ENCODE measurements around the gene TPRX2. TPM values are rescaled to one million over a fixed set of nuclear protein-coding genes. Genes with fewer than 3 reads are reported as not detected.
A peak's percentile ranks its signal among the peaks of the same experiment; 100 is the strongest.
"Not testable (repeated sequence)": the region's sequence is repeated elsewhere in the genome, so short reads cannot be mapped to it uniquely, and the experiment has no call there.

TPRX2 gene
- total and polyA plus RNA-seq, 9 donors = not detected

- Histone ChIP-seq H3K36me3 (ENCODE audit: control insufficient read depth, insufficient read depth, low read length) (no peaks in the 10 kb centered on the region), H3K27ac (ENCODE audit: low read length) (no peak overlapping the region), H3K4me1 (ENCODE audit: control insufficient read depth, insufficient read depth, low read length) (no peaks in the 10 kb centered on the region), H3K27me3 (ENCODE audit: control insufficient read depth, insufficient read depth, low read length) (peaks cover 2% of the 10 kb centered on the region), H3K4me3 (ENCODE audit: low read length) (no peak overlapping the region), H3K9me3 (replicated peaks; ENCODE audit: control insufficient read depth, low read depth, low read length) (peaks cover 3% of the 10 kb centered on the region)
- WGBS (ENCODE audit: insufficient coverage) = 45% methylated on average over 20 of the region's 34 CpGs
- no peak for DNase-seq
Observed at GRCh38 chr19:47860602-47861297, 1.7 kb downstream of the TPRX2 start.

GRCh38 chr19:47861630-47862029 is 2.6 kb downstream of the TPRX2 start:
- DNase-seq = no peak
- Histone ChIP-seq H3K36me3 (ENCODE audit: control insufficient read depth, insufficient read depth, low read length) (no peaks in the 10 kb centered on the region), H3K4me1 (ENCODE audit: control insufficient read depth, insufficient read depth, low read length) (no peaks in the 10 kb centered on the region), H3K4me3 (ENCODE audit: low read length) (no peak overlapping the region), H3K9me3 (replicated peaks; ENCODE audit: control insufficient read depth, low read depth, low read length) (peaks cover 3% of the 10 kb centered on the region), H3K27me3 (ENCODE audit: control insufficient read depth, insufficient read depth, low read length) (peaks cover 2% of the 10 kb centered on the region), H3K27ac (ENCODE audit: low read length) (no peak overlapping the region)
- no CpG with 5 or more reads among the region's 5 CpGs for WGBS (ENCODE audit: insufficient coverage)

GRCh38 chr19:47863514-47863936 is 4.5 kb downstream of the TPRX2 start:
- DNase-seq = peak; percentile 80
- peaks cover 2% of the 10 kb centered on the region for H3K27me3 ChIP-seq (ENCODE audit: control insufficient read depth, insufficient read depth, low read length)
- no peaks in the 10 kb centered on the region for H3K4me1 ChIP-seq (ENCODE audit: control insufficient read depth, insufficient read depth, low read length)
- H3K36me3 ChIP-seq (ENCODE audit: control insufficient read depth, insufficient read depth, low read length) = no peaks in the 10 kb centered on the region
- H3K9me3 ChIP-seq (replicated peaks; ENCODE audit: control insufficient read depth, low read depth, low read length) = peaks cover 3% of the 10 kb centered on the region
- H3K27ac ChIP-seq (ENCODE audit: low read length) = no peak overlapping the region
- WGBS (ENCODE audit: insufficient coverage) = 9% methylated on average over 7 of the region's 14 CpGs
- H3K4me3 ChIP-seq (ENCODE audit: low read length) = no peak overlapping the region

GRCh38 chr19:47865166-47865565 is 6.1 kb downstream of the TPRX2 start:
- WGBS (ENCODE audit: insufficient coverage) = 41% methylated on average over 8 of the region's 10 CpGs
- no peak overlapping the region for H3K4me3 ChIP-seq (ENCODE audit: low read length)
- H3K4me1 ChIP-seq (ENCODE audit: control insufficient read depth, insufficient read depth, low read length) = no peaks in the 10 kb centered on the region
- DNase-seq = peak; percentile 20
- H3K36me3 ChIP-seq (ENCODE audit: control insufficient read depth, insufficient read depth, low read length) = no peaks in the 10 kb centered on the region
- peaks cover 3% of the 10 kb centered on the region for H3K9me3 ChIP-seq (replicated peaks; ENCODE audit: control insufficient read depth, low read depth, low read length)
- peaks cover 2% of the 10 kb centered on the region for H3K27me3 ChIP-seq (ENCODE audit: control insufficient read depth, insufficient read depth, low read length)
- no peak overlapping the region for H3K27ac ChIP-seq (ENCODE audit: low read length)

- no peaks in the 10 kb centered on the region for H3K9me3 ChIP-seq (replicated peaks; ENCODE audit: control insufficient read depth, low read depth, low read length)
- no CpG with 5 or more reads among the region's 4 CpGs for WGBS (ENCODE audit: insufficient coverage)
- no peaks in the 10 kb centered on the region for H3K27me3 ChIP-seq (ENCODE audit: control insufficient read depth, insufficient read depth, low read length)
- H3K4me3 ChIP-seq (ENCODE audit: low read length) = no peak overlapping the region
- DNase-seq = no peak
- no peaks in the 10 kb centered on the region for H3K36me3 ChIP-seq (ENCODE audit: control insufficient read depth, insufficient read depth, low read length)
- H3K4me1 ChIP-seq (ENCODE audit: control insufficient read depth, insufficient read depth, low read length) = no peaks in the 10 kb centered on the region
- H3K27ac ChIP-seq (ENCODE audit: low read length) = no peak overlapping the region
Observed at GRCh38 chr19:47878906-47879305, 19.9 kb downstream of the TPRX2 start.

GRCh38 chr19:47879385-47879784 is 20.4 kb downstream of the TPRX2 start:
- not testable (repeated sequence) for H3K9me3 ChIP-seq (replicated peaks; ENCODE audit: control insufficient read depth, low read depth, low read length); H3K27ac ChIP-seq (ENCODE audit: low read length); H3K4me3 ChIP-seq (ENCODE audit: low read length); H3K27me3 ChIP-seq (ENCODE audit: control insufficient read depth, insufficient read depth, low read length); DNase-seq; H3K4me1 ChIP-seq (ENCODE audit: control insufficient read depth, insufficient read depth, low read length); H3K36me3 ChIP-seq (ENCODE audit: control insufficient read depth, insufficient read depth, low read length)
- no CpG with 5 or more reads among the region's 4 CpGs for WGBS (ENCODE audit: insufficient coverage)

- Histone ChIP-seq H3K36me3 (ENCODE audit: control insufficient read depth, insufficient read depth, low read length) (no peaks in the 10 kb centered on the region), H3K4me3 (ENCODE audit: low read length) (no peak overlapping the region), H3K27me3 (ENCODE audit: control insufficient read depth, insufficient read depth, low read length) (peaks cover 3% of the 10 kb centered on the region), H3K27ac (ENCODE audit: low read length) (no peak overlapping the region), H3K4me1 (ENCODE audit: control insufficient read depth, insufficient read depth, low read length) (no peaks in the 10 kb centered on the region), H3K9me3 (replicated peaks; ENCODE audit: control insufficient read depth, low read depth, low read length) (no peaks in the 10 kb centered on the region)
- WGBS (ENCODE audit: insufficient coverage) = 88% methylated on average over 1 of the region's 5 CpGs
- no peak for DNase-seq
Observed at GRCh38 chr19:47881757-47882156, 22.7 kb downstream of the TPRX2 start.

- DNase-seq = no peak
- no peaks in the 10 kb centered on the region for H3K36me3 ChIP-seq (ENCODE audit: control insufficient read depth, insufficient read depth, low read length)
- H3K4me3 ChIP-seq (ENCODE audit: low read length) = no peak overlapping the region
- no peaks in the 10 kb centered on the region for H3K9me3 ChIP-seq (replicated peaks; ENCODE audit: control insufficient read depth, low read depth, low read length)
- peaks cover 3% of the 10 kb centered on the region for H3K27me3 ChIP-seq (ENCODE audit: control insufficient read depth, insufficient read depth, low read length)
- H3K27ac ChIP-seq (ENCODE audit: low read length) = no peak overlapping the region
- WGBS (ENCODE audit: insufficient coverage) = no CpG with 5 or more reads among the region's 3 CpGs
- H3K4me1 ChIP-seq (ENCODE audit: control insufficient read depth, insufficient read depth, low read length) = no peaks in the 10 kb centered on the region
Observed at GRCh38 chr19:47882890-47883289, 23.9 kb downstream of the TPRX2 start.

- H3K27me3 ChIP-seq (ENCODE audit: control insufficient read depth, insufficient read depth, low read length) = peaks cover 3% of the 10 kb centered on the region
- no CpG with 5 or more reads among the region's 5 CpGs for WGBS (ENCODE audit: insufficient coverage)
Observed at GRCh38 chr19:47885067-47885463, 26.0 kb downstream of the TPRX2 start.

GRCh38 chr19:47886010-47886559 is 27.1 kb downstream of the TPRX2 start, which contains the start of gene SULT2A1:
Gene SULT2A1, minus strand, starts transcription at chr19:47886315. Its CDS starts 58 bp downstream, at chr19:47886257.
- no peak within 1 kb of the TSS for H3K4me3 ChIP-seq (ENCODE audit: low read length)
- 50% methylated on average over 4 of the region's 12 CpGs for WGBS (ENCODE audit: insufficient coverage)
- no peak within 1 kb of the TSS for H3K27ac ChIP-seq (ENCODE audit: low read length)
- no peak for DNase-seq
- H3K27me3 ChIP-seq (ENCODE audit: control insufficient read depth, insufficient read depth, low read length) = peaks cover 3% of the 10 kb centered on the region
- H3K9me3 ChIP-seq (replicated peaks; ENCODE audit: control insufficient read depth, low read depth, low read length) = no peaks in the 10 kb centered on the region
- H3K36me3 ChIP-seq (ENCODE audit: control insufficient read depth, insufficient read depth, low read length) = no peaks in the 10 kb centered on the region
- H3K4me1 ChIP-seq (ENCODE audit: control insufficient read depth, insufficient read depth, low read length) = no peaks in the 10 kb centered on the region

More at GRCh38 chr19:47885067-47885463, 26.0 kb downstream of the TPRX2 start:
- Histone ChIP-seq H3K9me3 (replicated peaks; ENCODE audit: control insufficient read depth, low read depth, low read length) (no peaks in the 10 kb centered on the region), H3K4me3 (ENCODE audit: low read length) (no peak overlapping the region), H3K4me1 (ENCODE audit: control insufficient read depth, insufficient read depth, low read length) (no peaks in the 10 kb centered on the region), H3K36me3 (ENCODE audit: control insufficient read depth, insufficient read depth, low read length) (no peaks in the 10 kb centered on the region), H3K27ac (ENCODE audit: low read length) (no peak overlapping the region)
- no peak for DNase-seq

All from muscle of leg (tissue), 11 donors.